WTC11 (cell line): ENCODE measurements around the gene NFILZ. TPM values are rescaled to one million over a fixed set of nuclear protein-coding genes. Genes with fewer than 3 reads are reported as not detected.
A peak's percentile ranks its signal among the peaks of the same experiment; 100 is the strongest.

Source experiments
- ATAC-seq: fragments of 200-7000 bp; cut with Tn5 transposase; 2 replicates; pipeline ENCODE4 v1.10.0; 2021; ENCODE audit warnings: mild to moderate bottlenecking, moderate library complexity
- CTCF ChIA-PET: fragments of 300-600 bp; sonication (Branson Sonifier 250); formaldehyde crosslinking; loops from one replicate; lab custom pipeline; 2021; ENCODE audit warnings: antibody characterized with exemption; lab: Charles Lee
- POLR2A ChIA-PET: fragments of 350-600 bp; sonication (Branson Sonifier 250); formaldehyde crosslinking; loops from one replicate; lab custom pipeline; 2021; ENCODE audit warnings: antibody characterized with exemption; lab: Charles Lee
- DNase-seq: peaks from one replicate; pipeline ENCODE4 v3.0.0; 2021; ENCODE audit warnings: low spot score
- H3K27ac Mint-ChIP-seq: 2 replicates; pipeline ENCODE4 v1.8.0; 2021; ENCODE audit warnings: mixed read lengths
- H3K27me3 Mint-ChIP-seq: 2 replicates; pipeline ENCODE4 v1.8.0; 2021; ENCODE audit warnings: low read depth, mild to moderate bottlenecking, moderate library complexity, mixed read lengths
- H3K36me3 Mint-ChIP-seq: 2 replicates; pipeline ENCODE4 v1.8.0; 2021; ENCODE audit warnings: mixed read lengths
- H3K4me1 Mint-ChIP-seq: 2 replicates; pipeline ENCODE4 v1.8.0; 2022; ENCODE audit warnings: mixed read lengths
- H3K4me3 Mint-ChIP-seq: 2 replicates; pipeline ENCODE4 v1.8.0; 2021; ENCODE audit warnings: mild to moderate bottlenecking, moderate library complexity, mixed read lengths
- H3K9me3 Mint-ChIP-seq: 2 replicates; pipeline ENCODE4 v1.8.0; 2021; ENCODE audit warnings: mixed read lengths
- CREM ChIP-seq: sonication (generic); formaldehyde crosslinking; IDR thresholded peaks from 2 replicates; pipeline ENCODE4 v1.8.1; 2022; ENCODE audit warnings: mild to moderate bottlenecking, missing genetic modification reagents, moderate library complexity
- E2F5 ChIP-seq: sonication (generic); formaldehyde crosslinking; IDR thresholded peaks from 2 replicates; pipeline ENCODE4 v1.8.1; 2022; ENCODE audit warnings: mild to moderate bottlenecking, moderate library complexity, missing genetic modification reagents
- GRHL2 ChIP-seq: fragments of 250-450 bp; sonication (Bioruptor Pico); IDR thresholded peaks from 2 replicates; pipeline ENCODE4 v1.8.0; 2022; ENCODE audit warnings: mild to moderate bottlenecking, moderate library complexity; ENCODE audit not compliant: insufficient replicate concordance, severe bottlenecking
- GTF2I ChIP-seq: fragments of 250-450 bp; sonication (Bioruptor Pico); conservative IDR thresholded peaks from 2 replicates; pipeline ENCODE4 v1.4.0; 2021; ENCODE audit warnings: mild to moderate bottlenecking
- HMGA2 ChIP-seq: fragments of 250-450 bp; sonication (Bioruptor Pico); IDR thresholded peaks from 2 replicates; pipeline ENCODE4 v1.4.0; 2021; ENCODE audit warnings: mild to moderate bottlenecking, moderate library complexity
- JAZF1 ChIP-seq: fragments of 250-450 bp; sonication (Bioruptor Pico); IDR thresholded peaks from 2 replicates; pipeline ENCODE4 v1.9.0; 2021; ENCODE audit warnings: moderate library complexity, mild to moderate bottlenecking, inconsistent platforms
- MLX ChIP-seq: sonication (generic); formaldehyde crosslinking; IDR thresholded peaks from 2 replicates; pipeline ENCODE4 v1.8.1; 2023; ENCODE audit warnings: mild to moderate bottlenecking, missing genetic modification reagents, moderate library complexity
- SMAD4 ChIP-seq: sonication (generic); formaldehyde crosslinking; IDR thresholded peaks from 2 replicates; pipeline ENCODE4 v1.8.0; 2022; ENCODE audit warnings: mild to moderate bottlenecking, missing genetic modification reagents
- TEAD1 ChIP-seq: sonication (generic); formaldehyde crosslinking; IDR thresholded peaks from 2 replicates; pipeline ENCODE4 v1.8.0; 2022; ENCODE audit warnings: mild to moderate bottlenecking, missing genetic modification reagents
- ZBTB21 ChIP-seq: sonication (generic); formaldehyde crosslinking; IDR thresholded peaks from 2 replicates; pipeline ENCODE4 v1.8.1; 2023; ENCODE audit warnings: mild to moderate bottlenecking, missing genetic modification reagents, borderline replicate concordance
- ZNF121 ChIP-seq: sonication (generic); formaldehyde crosslinking; IDR thresholded peaks from 2 replicates; pipeline ENCODE4 v1.8.0; 2023; ENCODE audit warnings: missing genetic modification reagents
- ZNF219 ChIP-seq: sonication (generic); formaldehyde crosslinking; IDR thresholded peaks from 2 replicates; pipeline ENCODE4 v1.8.0; 2023; ENCODE audit warnings: missing genetic modification reagents, mild to moderate bottlenecking, borderline replicate concordance
- ZNF317 ChIP-seq: sonication (generic); formaldehyde crosslinking; IDR thresholded peaks from 2 replicates; pipeline ENCODE4 v1.8.1; 2023; ENCODE audit warnings: low read depth, mild to moderate bottlenecking, moderate library complexity, missing genetic modification reagents, borderline replicate concordance
- ZNF423 ChIP-seq: fragments of 250-450 bp; sonication (Bioruptor Pico); IDR thresholded peaks from 2 replicates; pipeline ENCODE4 v2.1.2; 2022; ENCODE audit warnings: mild to moderate bottlenecking, moderate library complexity
- total RNA-seq: library from RNA; stranded (reverse); gene quantifications from 3 replicates; pipeline ENCODE4 v1.2.3, GENCODE V29; 2021
- TF ChIP-seq, protein P1 (sequence below): sonication (generic); formaldehyde crosslinking; IDR thresholded peaks from 2 replicates; pipeline ENCODE4 v1.8.0; 2022; ENCODE audit warnings: mild to moderate bottlenecking, missing genetic modification reagents
- TF ChIP-seq, protein P2 (sequence below): sonication (generic); formaldehyde crosslinking; IDR thresholded peaks from 2 replicates; pipeline ENCODE4 v1.8.0; 2022; ENCODE audit warnings: missing genetic modification reagents
- TF ChIP-seq, protein P3 (sequence below): sonication (generic); formaldehyde crosslinking; IDR thresholded peaks from 2 replicates; pipeline ENCODE4 v1.8.0; 2023; ENCODE audit warnings: missing genetic modification reagents
- TF ChIP-seq, protein P4 (sequence below): sonication (generic); formaldehyde crosslinking; IDR thresholded peaks from 2 replicates; pipeline ENCODE4 v1.8.1; 2023; ENCODE audit warnings: mild to moderate bottlenecking, missing genetic modification reagents, moderate library complexity

The NFILZ gene
- total RNA-seq, 1 experiment from 2014 or later, result not detected

DNA sequence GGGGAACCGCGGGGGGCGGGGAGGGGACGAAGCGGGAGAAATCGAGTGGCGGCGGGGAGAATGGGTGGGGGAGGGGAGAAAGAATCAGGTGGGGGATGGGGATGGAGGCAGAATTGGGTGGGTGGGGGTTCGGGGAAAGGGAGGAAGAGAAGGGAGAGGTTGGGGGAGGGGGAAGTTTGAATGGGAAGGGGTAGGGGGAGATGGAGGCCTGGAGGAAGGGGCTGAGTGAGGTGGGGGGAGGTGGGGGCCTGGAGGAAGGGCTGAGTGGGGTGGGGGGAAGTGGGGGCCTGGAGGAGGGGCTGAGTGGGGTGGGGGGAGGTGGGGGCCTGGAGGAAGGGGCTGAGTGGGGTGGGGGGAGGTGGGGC is 19.5 kb upstream of the NFILZ start:
- Mint-ChIP-seq H3K9me3 (no peaks in the 10 kb centered on the region), H3K4me1 (peaks cover 46% of the 10 kb centered on the region), H3K4me3 (no peak overlapping the region), H3K36me3 (no peaks in the 10 kb centered on the region), H3K27ac (no peak overlapping the region), H3K27me3 (no peaks in the 10 kb centered on the region)
- ChIA-PET POLR2A (interaction anchor here (0.6 kb wide), 1 partner anchor 423 kb away, joined by 3 read pairs; no protein-coding TSS in a partner anchor), CTCF (interaction anchor here (1.3 to 2.9 kb wide), 5 partner anchors 25 to 43 kb away, joined by 4 to 18 read pairs (median 6); no protein-coding TSS in a partner anchor)
- TF ChIP-seq, protein P1, sequence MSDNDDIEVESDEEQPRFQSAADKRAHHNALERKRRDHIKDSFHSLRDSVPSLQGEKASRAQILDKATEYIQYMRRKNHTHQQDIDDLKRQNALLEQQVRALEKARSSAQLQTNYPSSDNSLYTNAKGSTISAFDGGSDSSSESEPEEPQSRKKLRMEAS (CRISPR knock-in tag), result no peak
- TF ChIP-seq HMGA2 (CRISPR knock-in tag) (no peak), GRHL2 (CRISPR knock-in tag) (no peak), CREM (CRISPR knock-in tag) (no peak), ZNF219 (CRISPR knock-in tag) (no peak), E2F5 (CRISPR knock-in tag) (no peak), TEAD1 (no peak)
- TF ChIP-seq, protein P2, sequence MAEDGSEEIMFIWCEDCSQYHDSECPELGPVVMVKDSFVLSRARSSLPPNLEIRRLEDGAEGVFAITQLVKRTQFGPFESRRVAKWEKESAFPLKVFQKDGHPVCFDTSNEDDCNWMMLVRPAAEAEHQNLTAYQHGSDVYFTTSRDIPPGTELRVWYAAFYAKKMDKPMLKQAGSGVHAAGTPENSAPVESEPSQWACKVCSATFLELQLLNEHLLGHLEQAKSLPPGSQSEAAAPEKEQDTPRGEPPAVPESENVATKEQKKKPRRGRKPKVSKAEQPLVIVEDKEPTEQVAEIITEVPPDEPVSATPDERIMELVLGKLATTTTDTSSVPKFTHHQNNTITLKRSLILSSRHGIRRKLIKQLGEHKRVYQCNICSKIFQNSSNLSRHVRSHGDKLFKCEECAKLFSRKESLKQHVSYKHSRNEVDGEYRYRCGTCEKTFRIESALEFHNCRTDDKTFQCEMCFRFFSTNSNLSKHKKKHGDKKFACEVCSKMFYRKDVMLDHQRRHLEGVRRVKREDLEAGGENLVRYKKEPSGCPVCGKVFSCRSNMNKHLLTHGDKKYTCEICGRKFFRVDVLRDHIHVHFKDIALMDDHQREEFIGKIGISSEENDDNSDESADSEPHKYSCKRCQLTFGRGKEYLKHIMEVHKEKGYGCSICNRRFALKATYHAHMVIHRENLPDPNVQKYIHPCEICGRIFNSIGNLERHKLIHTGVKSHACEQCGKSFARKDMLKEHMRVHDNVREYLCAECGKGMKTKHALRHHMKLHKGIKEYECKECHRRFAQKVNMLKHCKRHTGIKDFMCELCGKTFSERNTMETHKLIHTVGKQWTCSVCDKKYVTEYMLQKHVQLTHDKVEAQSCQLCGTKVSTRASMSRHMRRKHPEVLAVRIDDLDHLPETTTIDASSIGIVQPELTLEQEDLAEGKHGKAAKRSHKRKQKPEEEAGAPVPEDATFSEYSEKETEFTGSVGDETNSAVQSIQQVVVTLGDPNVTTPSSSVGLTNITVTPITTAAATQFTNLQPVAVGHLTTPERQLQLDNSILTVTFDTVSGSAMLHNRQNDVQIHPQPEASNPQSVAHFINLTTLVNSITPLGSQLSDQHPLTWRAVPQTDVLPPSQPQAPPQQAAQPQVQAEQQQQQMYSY, result no peak
- no peak for ATAC-seq
- no peak for DNase-seq

DNA sequence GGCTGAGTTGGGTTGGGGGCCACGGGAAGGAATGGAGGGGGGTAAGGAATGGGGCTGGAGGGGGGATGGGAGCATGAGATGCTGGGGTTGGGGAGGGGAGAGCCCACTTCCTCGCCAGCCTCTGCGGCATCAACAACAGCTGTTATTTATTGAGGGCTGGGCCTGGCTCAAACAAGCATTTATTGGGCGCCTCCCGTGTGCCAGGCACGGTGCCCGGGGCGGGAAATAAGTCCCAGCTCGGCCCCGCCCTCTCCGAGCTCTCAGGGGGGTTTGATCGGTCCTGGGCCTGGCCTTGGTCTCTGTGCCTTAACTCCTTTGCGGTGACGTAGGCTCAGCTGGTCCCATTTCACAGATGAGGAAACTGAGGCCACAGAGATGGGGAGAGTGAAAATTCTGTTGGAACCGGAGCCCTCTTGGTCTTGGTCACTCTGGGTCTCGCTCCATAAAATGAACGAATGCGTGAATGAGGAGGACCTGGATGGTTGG is 19.0 kb upstream of the NFILZ start:
- DNase-seq, result no peak
- Mint-ChIP-seq H3K4me1 (peaks cover 46% of the 10 kb centered on the region), H3K27ac (no peak overlapping the region), H3K36me3 (no peaks in the 10 kb centered on the region), H3K27me3 (no peaks in the 10 kb centered on the region), H3K4me3 (peak overlapping the region; percentile 53), H3K9me3 (no peaks in the 10 kb centered on the region)
- ATAC-seq, result no peak
- TF ChIP-seq, protein P3, sequence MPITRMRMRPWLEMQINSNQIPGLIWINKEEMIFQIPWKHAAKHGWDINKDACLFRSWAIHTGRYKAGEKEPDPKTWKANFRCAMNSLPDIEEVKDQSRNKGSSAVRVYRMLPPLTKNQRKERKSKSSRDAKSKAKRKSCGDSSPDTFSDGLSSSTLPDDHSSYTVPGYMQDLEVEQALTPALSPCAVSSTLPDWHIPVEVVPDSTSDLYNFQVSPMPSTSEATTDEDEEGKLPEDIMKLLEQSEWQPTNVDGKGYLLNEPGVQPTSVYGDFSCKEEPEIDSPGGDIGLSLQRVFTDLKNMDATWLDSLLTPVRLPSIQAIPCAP (CRISPR knock-in tag), result no peak
- TF ChIP-seq TEAD1 (no peak), GTF2I (CRISPR knock-in tag) (peak; percentile 94)
- POLR2A ChIA-PET, result interaction anchor here (0.6 to 1.0 kb wide), 2 partner anchors 18 to 423 kb away, joined by 3 read pairs; no protein-coding TSS in a partner anchor
- CTCF ChIA-PET, result interaction anchor here (0.6 to 2.9 kb wide), 7 partner anchors 14 to 344 kb away, joined by 4 to 18 read pairs (median 5); no protein-coding TSS in a partner anchor

DNA sequence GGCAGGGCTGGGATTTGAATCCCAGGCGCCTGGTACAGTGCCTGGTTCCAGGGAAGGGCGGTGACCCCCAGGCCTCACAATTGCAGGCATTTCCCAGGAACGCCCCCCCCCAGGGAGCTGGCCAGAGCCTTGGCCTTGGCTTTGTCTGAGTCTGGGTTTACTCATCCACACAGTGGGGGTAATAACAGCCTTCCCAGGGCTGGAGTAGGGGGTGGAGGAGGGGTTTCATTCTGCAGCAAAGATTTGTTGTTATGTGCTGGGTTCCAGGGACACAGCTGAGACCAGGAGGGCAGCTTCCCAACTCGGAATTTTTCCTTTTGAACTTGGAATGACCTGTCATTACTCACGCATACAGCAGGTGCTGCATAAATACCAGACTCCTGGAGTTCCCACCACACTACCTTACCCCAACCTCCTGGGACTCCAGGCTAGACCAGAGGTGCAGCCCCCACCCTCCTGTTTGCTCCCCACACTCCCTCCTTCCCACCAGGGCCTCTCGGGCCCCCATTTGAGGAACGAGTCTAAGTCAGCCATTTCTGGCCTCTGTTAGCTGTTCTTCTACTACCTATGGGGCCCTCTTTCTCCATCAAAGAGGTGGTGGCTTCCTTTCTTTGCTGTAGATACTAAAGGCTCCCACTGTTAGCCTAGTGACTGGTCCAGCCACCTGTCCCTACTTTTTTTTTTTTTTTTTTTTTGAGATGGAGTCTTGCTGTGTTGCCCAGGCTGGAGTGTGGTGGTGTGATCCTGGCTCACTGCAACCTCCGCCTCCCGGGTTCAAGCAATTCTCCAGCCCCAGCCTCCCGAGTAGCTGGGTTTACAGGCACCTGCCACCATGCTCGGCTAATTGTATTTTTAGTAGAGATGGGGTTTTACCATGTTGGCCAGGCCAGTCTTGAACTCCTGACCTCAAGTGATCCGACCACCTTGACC is 18.3 kb upstream of the NFILZ start:
- peak; percentile 47 for DNase-seq
- ChIA-PET CTCF (interaction anchor here (0.6 to 2.9 kb wide), 9 partner anchors 13 to 345 kb away, joined by 4 to 18 read pairs (median 6); no protein-coding TSS in a partner anchor), POLR2A (interaction anchor here (1.0 kb wide), 1 partner anchor 18 kb away, joined by 3 read pairs; no protein-coding TSS in a partner anchor)
- Mint-ChIP-seq H3K27ac (peak overlapping the region; percentile 68; the same call in 1 of the 2 replicates), H3K4me1 (peaks cover 41% of the 10 kb centered on the region), H3K27me3 (no peaks in the 10 kb centered on the region), H3K4me3 (peak overlapping the region; percentile 53), H3K36me3 (no peaks in the 10 kb centered on the region), H3K9me3 (no peaks in the 10 kb centered on the region)
- peak; percentile 54; the same call in 1 of the 2 replicates for TF ChIP-seq ZNF121 (CRISPR knock-in tag)
- TF ChIP-seq ZNF317 (CRISPR knock-in tag), result no peak
- TF ChIP-seq MLX (CRISPR knock-in tag), result no peak
- TF ChIP-seq ZBTB21, result no peak
- no peak for TF ChIP-seq ZNF423
- no peak for TF ChIP-seq SMAD4 (CRISPR knock-in tag)
- no peak for TF ChIP-seq JAZF1 (CRISPR knock-in tag)
- TF ChIP-seq, protein P4, sequence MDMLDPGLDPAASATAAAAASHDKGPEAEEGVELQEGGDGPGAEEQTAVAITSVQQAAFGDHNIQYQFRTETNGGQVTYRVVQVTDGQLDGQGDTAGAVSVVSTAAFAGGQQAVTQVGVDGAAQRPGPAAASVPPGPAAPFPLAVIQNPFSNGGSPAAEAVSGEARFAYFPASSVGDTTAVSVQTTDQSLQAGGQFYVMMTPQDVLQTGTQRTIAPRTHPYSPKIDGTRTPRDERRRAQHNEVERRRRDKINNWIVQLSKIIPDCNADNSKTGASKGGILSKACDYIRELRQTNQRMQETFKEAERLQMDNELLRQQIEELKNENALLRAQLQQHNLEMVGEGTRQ, result no peak
- peak; percentile 7 for ATAC-seq
